ENCODE data around the gene EFR3B.

- TF ChIP-seq HOXB13 (CRISPR knock-in tag; IDR thresholded peaks at IDR 0.05; ENCODE audit: low read depth): no peak
- TF ChIP-seq, protein P1, sequence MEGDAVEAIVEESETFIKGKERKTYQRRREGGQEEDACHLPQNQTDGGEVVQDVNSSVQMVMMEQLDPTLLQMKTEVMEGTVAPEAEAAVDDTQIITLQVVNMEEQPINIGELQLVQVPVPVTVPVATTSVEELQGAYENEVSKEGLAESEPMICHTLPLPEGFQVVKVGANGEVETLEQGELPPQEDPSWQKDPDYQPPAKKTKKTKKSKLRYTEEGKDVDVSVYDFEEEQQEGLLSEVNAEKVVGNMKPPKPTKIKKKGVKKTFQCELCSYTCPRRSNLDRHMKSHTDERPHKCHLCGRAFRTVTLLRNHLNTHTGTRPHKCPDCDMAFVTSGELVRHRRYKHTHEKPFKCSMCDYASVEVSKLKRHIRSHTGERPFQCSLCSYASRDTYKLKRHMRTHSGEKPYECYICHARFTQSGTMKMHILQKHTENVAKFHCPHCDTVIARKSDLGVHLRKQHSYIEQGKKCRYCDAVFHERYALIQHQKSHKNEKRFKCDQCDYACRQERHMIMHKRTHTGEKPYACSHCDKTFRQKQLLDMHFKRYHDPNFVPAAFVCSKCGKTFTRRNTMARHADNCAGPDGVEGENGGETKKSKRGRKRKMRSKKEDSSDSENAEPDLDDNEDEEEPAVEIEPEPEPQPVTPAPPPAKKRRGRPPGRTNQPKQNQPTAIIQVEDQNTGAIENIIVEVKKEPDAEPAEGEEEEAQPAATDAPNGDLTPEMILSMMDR (IDR thresholded peaks at IDR 0.05): no peak
- no peak for TF ChIP-seq CHD2 (IDR thresholded peaks at IDR 0.05; ENCODE audit: low read length, partially characterized antibody)
- no peak for TF ChIP-seq NR3C1 (IDR thresholded peaks at IDR 0.05)
- no peak for TF ChIP-seq RFX5 (IDR thresholded peaks at IDR 0.05)
- no peak for TF ChIP-seq USF2 (IDR thresholded peaks at IDR 0.05)
Observed at GRCh38 chr2:25204190-25204838, 162.4 kb downstream of the EFR3B start.
